Subcutaneous adipose tissue (tissue), 4 donors: ENCODE measurements around the gene KLC1. TPM values are rescaled to one million over a fixed set of nuclear protein-coding genes. Genes with fewer than 3 reads are reported as not detected.

Experiments used
- total RNA-seq, 4 donors: library from RNA; depleted of rRNA; stranded (reverse); fragments of >200 nt; gene quantifications; one replicate each; pipeline ENCODE4 v1.1.0, GENCODE V29; 2016
- TF ChIP-seq, protein P1 (sequence below): fragments of 450-650 bp; IDR thresholded peaks from one replicate; pipeline ENCODE4 v1.5.1; 2016; ENCODE audit warnings: low read depth, mild to moderate bottlenecking, control low read depth, antibody characterized with exemption, moderate library complexity

Gene KLC1
- total RNA-seq, 4 donors from 2014 or later, result 186 to 347 (median 291) TPM

- TF ChIP-seq, protein P1, sequence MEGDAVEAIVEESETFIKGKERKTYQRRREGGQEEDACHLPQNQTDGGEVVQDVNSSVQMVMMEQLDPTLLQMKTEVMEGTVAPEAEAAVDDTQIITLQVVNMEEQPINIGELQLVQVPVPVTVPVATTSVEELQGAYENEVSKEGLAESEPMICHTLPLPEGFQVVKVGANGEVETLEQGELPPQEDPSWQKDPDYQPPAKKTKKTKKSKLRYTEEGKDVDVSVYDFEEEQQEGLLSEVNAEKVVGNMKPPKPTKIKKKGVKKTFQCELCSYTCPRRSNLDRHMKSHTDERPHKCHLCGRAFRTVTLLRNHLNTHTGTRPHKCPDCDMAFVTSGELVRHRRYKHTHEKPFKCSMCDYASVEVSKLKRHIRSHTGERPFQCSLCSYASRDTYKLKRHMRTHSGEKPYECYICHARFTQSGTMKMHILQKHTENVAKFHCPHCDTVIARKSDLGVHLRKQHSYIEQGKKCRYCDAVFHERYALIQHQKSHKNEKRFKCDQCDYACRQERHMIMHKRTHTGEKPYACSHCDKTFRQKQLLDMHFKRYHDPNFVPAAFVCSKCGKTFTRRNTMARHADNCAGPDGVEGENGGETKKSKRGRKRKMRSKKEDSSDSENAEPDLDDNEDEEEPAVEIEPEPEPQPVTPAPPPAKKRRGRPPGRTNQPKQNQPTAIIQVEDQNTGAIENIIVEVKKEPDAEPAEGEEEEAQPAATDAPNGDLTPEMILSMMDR, result no peak
These were observed 103.2 kb downstream of the KLC1 start for GRCh38 chr14:103731916-103732867.

DNA sequence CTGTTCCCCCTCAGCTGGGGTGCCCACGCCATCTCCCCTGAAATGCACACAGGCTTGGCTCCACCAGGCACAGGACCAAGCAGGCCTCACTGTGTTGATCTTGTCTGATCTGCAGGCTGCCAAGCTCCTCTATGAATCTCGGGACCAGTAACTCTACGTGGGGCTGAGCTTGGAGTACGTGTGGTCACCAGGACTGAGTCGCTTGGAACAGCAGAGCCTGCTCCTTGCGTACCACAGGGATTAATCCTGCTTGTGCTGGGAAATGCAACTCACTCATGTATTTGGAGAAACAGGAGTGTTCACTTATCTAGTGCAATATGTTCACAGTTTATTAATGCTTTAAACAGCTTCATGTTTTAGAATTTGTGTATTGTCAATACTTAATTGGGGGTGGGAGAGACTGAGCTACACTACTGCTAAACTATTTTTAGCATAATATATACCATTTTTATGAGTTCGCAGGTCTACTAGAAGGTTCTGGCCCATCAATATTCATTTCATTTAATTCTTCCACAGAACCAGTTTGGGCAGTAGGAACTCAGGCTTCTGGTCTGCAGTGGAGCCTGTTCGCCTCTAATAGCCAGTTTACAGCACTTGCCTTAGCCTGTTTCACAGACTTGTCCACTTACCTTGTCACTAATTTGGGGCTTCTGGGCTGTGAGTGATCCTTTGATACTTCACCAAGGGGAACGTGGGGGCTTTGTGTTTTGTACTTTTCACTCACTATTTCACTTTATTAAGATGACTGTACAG, 104.0 kb downstream of the KLC1 start:
- TF ChIP-seq, protein P1, result no peak

- TF ChIP-seq, protein P1, result no peak
These were observed 104.6 kb downstream of the KLC1 start for GRCh38 chr14:103733651-103734050.

DNA sequence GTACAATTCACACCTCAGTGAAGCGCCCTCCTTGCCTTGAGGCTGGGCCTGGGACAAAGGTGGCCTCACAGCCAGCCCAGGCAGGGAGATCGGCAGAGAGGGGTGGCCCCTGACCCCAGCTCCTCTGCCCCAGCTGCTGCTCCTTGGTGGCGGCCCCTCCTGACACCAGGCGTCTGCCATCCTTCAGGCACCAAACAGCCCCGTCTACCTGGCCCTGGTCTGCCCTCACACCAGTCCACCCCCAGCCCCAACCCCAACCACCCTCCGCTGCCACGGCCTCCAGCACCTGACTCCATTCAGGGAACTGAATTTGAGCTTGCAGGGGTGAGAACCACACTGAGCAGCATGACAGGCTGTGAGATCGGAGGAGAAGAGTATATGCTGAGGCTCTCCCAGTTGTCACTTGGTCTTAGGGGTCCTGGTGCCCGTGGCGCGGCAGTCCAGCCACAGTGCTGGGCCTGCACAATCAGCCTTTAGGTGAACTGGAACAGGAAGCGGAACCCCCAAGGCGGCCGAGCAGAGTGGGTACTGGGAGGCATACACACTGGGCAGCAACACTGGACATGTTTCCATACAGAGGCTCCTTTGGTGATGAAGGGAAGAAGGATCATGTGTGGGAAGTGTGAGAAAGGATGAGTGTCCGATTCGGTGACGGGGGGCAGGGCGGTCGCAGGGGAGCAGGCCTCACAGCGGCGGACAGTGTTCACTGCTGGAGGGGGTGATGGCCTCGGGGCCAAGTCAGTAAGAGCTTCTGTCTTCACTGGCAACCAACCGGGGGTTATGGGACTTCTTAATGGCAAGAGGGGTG, 105.3 kb downstream of the KLC1 start:
- TF ChIP-seq, protein P1, result no peak

- TF ChIP-seq, protein P1, result no peak
These were observed 106.0 kb downstream of the KLC1 start for GRCh38 chr14:103735022-103735421.

DNA sequence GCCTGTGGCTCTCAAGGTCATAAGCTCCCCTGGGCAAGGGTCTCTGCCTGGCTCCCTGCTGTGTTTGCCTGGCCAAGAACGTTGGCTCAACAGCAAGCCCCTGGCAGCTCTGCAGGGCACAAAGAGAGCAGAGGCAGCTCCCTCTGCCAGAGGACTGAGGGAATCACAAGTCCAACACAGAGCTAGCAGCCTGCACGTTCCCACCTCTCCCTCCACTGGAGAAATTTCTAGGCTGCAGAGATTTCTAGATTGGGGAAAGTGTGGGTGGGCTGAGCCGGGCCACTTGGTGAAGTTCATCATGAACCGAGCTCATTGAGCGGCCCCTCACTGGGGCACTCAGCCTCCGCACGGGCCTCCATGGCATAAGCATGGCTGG, 106.4 kb downstream of the KLC1 start:
- TF ChIP-seq, protein P1, result no peak
